Islet precursor cell (in vitro differentiated cells): ENCODE measurements around the gene DCLK3.

Source experiments
- DNase-seq: peaks from one replicate; pipeline ENCODE4 v3.0.0-alpha.2; 2018

Gene DCLK3

GRCh38 chr3:36666166-36666565 lies 98.2 kb downstream of the DCLK3 start:
- DNase-seq, result no peak

GRCh38 chr3:36663666-36664291 lies 100.6 kb downstream of the DCLK3 start:
- no peak for DNase-seq

- no peak for DNase-seq
Measured at GRCh38 chr3:36662626-36663025, 101.7 kb downstream of the DCLK3 start.
